GM21717 (cell line): ENCODE measurements around the gene SPATA6.
"Not testable (repeated sequence)": the region's sequence is repeated elsewhere in the genome, so short reads cannot be mapped to it uniquely, and the experiment has no call there.

Experiments used
- ATAC-seq: cut with Tn5 transposase; IDR thresholded peaks from one replicate; pipeline ENCODE4 v1.9.1; 2021; ENCODE audit warnings: mild to moderate bottlenecking, moderate library complexity; ENCODE audit not compliant: unreplicated experiment

The SPATA6 gene

GRCh38 chr1:48466594-48466993, 5.4 kb downstream of the SPATA6 start:
- ATAC-seq, result no peak

GRCh38 chr1:48462716-48463302, 9.2 kb downstream of the SPATA6 start:
- ATAC-seq, result no peak

GRCh38 chr1:48450505-48450904, 21.5 kb downstream of the SPATA6 start:
- no peak for ATAC-seq

GRCh38 chr1:48448932-48449331, 23.1 kb downstream of the SPATA6 start:
- ATAC-seq, result no peak

GRCh38 chr1:48444186-48444585, 27.8 kb downstream of the SPATA6 start:
- not testable (repeated sequence) for ATAC-seq

- no peak for ATAC-seq
Observed at GRCh38 chr1:48442864-48443619, 29.0 kb downstream of the SPATA6 start.

- not testable (repeated sequence) for ATAC-seq
Observed at GRCh38 chr1:48440786-48441185, 31.2 kb downstream of the SPATA6 start.

- no peak for ATAC-seq
Observed at GRCh38 chr1:48439380-48439779, 32.6 kb downstream of the SPATA6 start.

- not testable (repeated sequence) for ATAC-seq
Observed at GRCh38 chr1:48437379-48437778, 34.6 kb downstream of the SPATA6 start.

- not testable (repeated sequence) for ATAC-seq
Observed at GRCh38 chr1:48435312-48436002, 36.5 kb downstream of the SPATA6 start.

GRCh38 chr1:48430832-48431231, 41.2 kb downstream of the SPATA6 start:
- no peak for ATAC-seq

- ATAC-seq, result no peak
Observed at GRCh38 chr1:48422009-48422408, 50.0 kb downstream of the SPATA6 start.

GRCh38 chr1:48418742-48419141, 53.3 kb downstream of the SPATA6 start:
- no peak for ATAC-seq

GRCh38 chr1:48415050-48415449, 57.0 kb downstream of the SPATA6 start:
- ATAC-seq, result no peak

GRCh38 chr1:48414264-48414663, 57.7 kb downstream of the SPATA6 start:
- no peak for ATAC-seq

- ATAC-seq, result no peak
Observed at GRCh38 chr1:48405940-48406339, 66.1 kb downstream of the SPATA6 start.

GRCh38 chr1:48405400-48405799, 66.6 kb downstream of the SPATA6 start:
- no peak for ATAC-seq

GRCh38 chr1:48402599-48402998, 69.4 kb downstream of the SPATA6 start:
- no peak for ATAC-seq

GRCh38 chr1:48396208-48396607, 75.8 kb downstream of the SPATA6 start:
- ATAC-seq, result no peak

- no peak for ATAC-seq
Observed at GRCh38 chr1:48391926-48392325, 80.1 kb downstream of the SPATA6 start.

GRCh38 chr1:48387409-48387808, 84.6 kb downstream of the SPATA6 start:
- no peak for ATAC-seq

GRCh38 chr1:48374785-48375184, 97.2 kb downstream of the SPATA6 start:
- no peak for ATAC-seq
